ENCODE data around the gene GGCT.

- TF ChIP-seq CTCF (IDR thresholded peaks at IDR 0.05) = no peak
- no peak for TF ChIP-seq POLR2A (IDR thresholded peaks at IDR 0.05)
These were observed 17.5 kb upstream of the GGCT start for GRCh38 chr7:30522159-30522558.
